Upper lobe of left lung (tissue), 6 donors: ENCODE data around the gene DACT2. TPM values are rescaled to one million over a fixed set of nuclear protein-coding genes. Genes with fewer than 3 reads are reported as not detected.

Source experiments
- ATAC-seq, 2 donors: fragments of 200-7000 bp; cut with Tn5 transposase; one replicate each; pipeline ENCODE4 v1.9.1; 2022; ENCODE audit warnings: mild to moderate bottlenecking in 2 of 2, moderate library complexity in 2 of 2; ENCODE audit not compliant: low FRiP score in 2 of 2
- DNase-seq, 2 donors: peaks; one replicate each; pipeline ENCODE4 v3.0.0-alpha.2; 2019 to 2020
- H3K27ac ChIP-seq, 4 donors: fragments of 200-600 bp; sonication (generic); one replicate each; pipeline ENCODE4 v1.5.1; 2016 to 2019
- H3K27me3 ChIP-seq, 4 donors: fragments of 200-600 bp; sonication (generic); one replicate each; pipeline ENCODE4 v1.5.1; 2017 to 2019
- H3K36me3 ChIP-seq, 4 donors: fragments of 200-600 bp; sonication (generic); one replicate each; pipeline ENCODE4 v1.5.1; 2016 to 2019
- H3K4me1 ChIP-seq, 4 donors: fragments of 200-600 bp; sonication (generic); one replicate each; pipeline ENCODE4 v1.5.1; 2018 to 2019
- H3K4me3 ChIP-seq, 4 donors: fragments of 200-600 bp; sonication (generic); one replicate each; pipeline ENCODE4 v1.5.1; 2017 to 2019; ENCODE audit warnings: mild to moderate bottlenecking in 2 of 4, moderate library complexity in 1 of 4
- H3K9me3 ChIP-seq, 4 donors: fragments of 200-600 bp; sonication (generic); one replicate each; pipeline ENCODE4 v1.5.1; 2018 to 2019
- EP300 ChIP-seq, 4 donors: sonication (generic); formaldehyde crosslinking; IDR thresholded peaks; one replicate each; pipeline ENCODE4 v1.5.1; 2017; ENCODE audit warnings: antibody characterized with exemption in 4 of 4, control low read depth in 2 of 4
- POLR2A ChIP-seq, 4 donors: fragments of 450-650 bp; IDR thresholded peaks; one replicate each; pipeline ENCODE4 v1.5.1; 2016 to 2017; ENCODE audit warnings: antibody characterized with exemption in 4 of 4, mild to moderate bottlenecking in 2 of 4
- POLR2AphosphoS5 ChIP-seq, 2 donors: sonication (generic); formaldehyde crosslinking; IDR thresholded peaks; one replicate each; pipeline ENCODE4 v1.5.1; 2017; ENCODE audit warnings: antibody characterized with exemption in 2 of 2
- WGBS, 2 donors: methylation state at CpG; one replicate each; pipeline ENCODE4 v1.1.5; 2017 to 2018; 5-methylcytosine and 5-hydroxymethylcytosine counted together
- total RNA-seq, 6 donors: library from RNA; depleted of rRNA in 4 of 6; stranded (reverse); fragments of >200 nt in 4 of 6; gene quantifications; one replicate each; pipeline versions ENCODE4 v1.1.0 to v1.2.1, GENCODE V29; 2016 to 2021
- TF ChIP-seq, protein P1 (sequence below), 6 experiments: fragments of 450-650 bp in 4 of 6; fragments of 200-600 bp in 2 of 6; sonication (generic) in 2 of 6; IDR thresholded peaks; one replicate each; pipeline ENCODE4 v1.5.1; 2016 to 2019; ENCODE audit warnings: antibody characterized with exemption in 6 of 6
- donor health status: DM: no; HTN: no; CAD: no; lungs with moderate emphysema.
- donor health status: DM: no; HTN: yes; CAD: no; lungs with severe emphysema.

The DACT2 gene
- total RNA-seq, 6 donors from 2014 or later, result 0.44 to 13.6 (median 3.2) TPM

DNA sequence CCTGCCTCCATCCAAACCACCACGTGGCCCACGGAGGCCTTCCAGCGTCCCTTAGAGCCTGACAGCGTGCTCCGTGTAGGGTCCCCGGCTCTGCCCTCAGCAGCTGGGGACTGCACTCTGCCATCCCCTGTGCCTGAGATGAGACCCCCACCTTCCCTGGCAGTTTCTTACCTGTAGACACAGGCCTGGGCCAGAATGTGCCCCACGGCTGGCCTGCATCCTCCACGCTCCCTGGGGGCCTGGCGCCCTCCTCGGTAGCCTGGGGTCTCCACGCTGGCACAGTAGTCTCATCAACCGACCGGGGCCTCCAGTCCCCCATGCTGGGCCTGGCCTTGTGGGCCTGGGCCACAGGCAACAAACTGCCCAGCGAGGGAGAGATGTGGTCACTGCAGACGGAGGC is 9.6 kb downstream of the DACT2 start:
- Histone ChIP-seq H3K9me3 (no peaks in the 10 kb centered on the region), H3K4me1 (peaks cover 4 to 18% (median 11%) of the 10 kb centered on the region in 4 donors), H3K36me3 (no peaks in the 10 kb centered on the region), H3K4me3 (no peak overlapping the region), H3K27ac (no peak overlapping the region), H3K27me3 (no peaks in the 10 kb centered on the region)
- DNase-seq (peak in 1 of 2 donors; percentile 72), ATAC-seq (no peak)
- TF ChIP-seq EP300 (IDR thresholded peaks at IDR 0.05), result no peak
- no peak for TF ChIP-seq POLR2A (IDR thresholded peaks at IDR 0.05)
- TF ChIP-seq, protein P1, sequence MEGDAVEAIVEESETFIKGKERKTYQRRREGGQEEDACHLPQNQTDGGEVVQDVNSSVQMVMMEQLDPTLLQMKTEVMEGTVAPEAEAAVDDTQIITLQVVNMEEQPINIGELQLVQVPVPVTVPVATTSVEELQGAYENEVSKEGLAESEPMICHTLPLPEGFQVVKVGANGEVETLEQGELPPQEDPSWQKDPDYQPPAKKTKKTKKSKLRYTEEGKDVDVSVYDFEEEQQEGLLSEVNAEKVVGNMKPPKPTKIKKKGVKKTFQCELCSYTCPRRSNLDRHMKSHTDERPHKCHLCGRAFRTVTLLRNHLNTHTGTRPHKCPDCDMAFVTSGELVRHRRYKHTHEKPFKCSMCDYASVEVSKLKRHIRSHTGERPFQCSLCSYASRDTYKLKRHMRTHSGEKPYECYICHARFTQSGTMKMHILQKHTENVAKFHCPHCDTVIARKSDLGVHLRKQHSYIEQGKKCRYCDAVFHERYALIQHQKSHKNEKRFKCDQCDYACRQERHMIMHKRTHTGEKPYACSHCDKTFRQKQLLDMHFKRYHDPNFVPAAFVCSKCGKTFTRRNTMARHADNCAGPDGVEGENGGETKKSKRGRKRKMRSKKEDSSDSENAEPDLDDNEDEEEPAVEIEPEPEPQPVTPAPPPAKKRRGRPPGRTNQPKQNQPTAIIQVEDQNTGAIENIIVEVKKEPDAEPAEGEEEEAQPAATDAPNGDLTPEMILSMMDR (IDR thresholded peaks at IDR 0.05), result no peak
- TF ChIP-seq POLR2AphosphoS5 (IDR thresholded peaks at IDR 0.05), result no peak
- WGBS, 2 donors, result 93 to 100% methylated on average over 3 to 14 of the region's 15 CpGs

DNA sequence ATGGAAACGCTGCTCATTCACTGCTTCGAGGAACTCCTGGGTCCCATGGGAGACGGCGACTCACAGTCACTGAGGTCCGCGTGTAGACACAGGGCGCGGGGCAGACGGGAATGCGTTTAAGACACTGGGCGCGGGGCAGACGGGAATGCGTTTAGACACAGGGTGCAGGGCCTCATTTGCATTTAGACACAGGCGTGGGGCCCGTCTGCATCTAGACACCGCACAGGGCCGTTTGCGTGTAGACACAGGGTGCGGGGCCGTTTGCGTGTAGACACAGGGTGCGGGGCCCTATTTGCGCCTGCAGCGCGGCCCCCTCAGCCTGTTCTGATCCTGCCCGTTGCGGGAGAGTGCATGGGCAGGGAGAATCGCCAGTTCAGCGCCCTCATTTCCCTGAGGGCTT is 10.4 kb downstream of the DACT2 start:
- Histone ChIP-seq H3K9me3 (no peaks in the 10 kb centered on the region), H3K36me3 (no peaks in the 10 kb centered on the region), H3K4me1 (peaks cover 4 to 14% (median 9%) of the 10 kb centered on the region in 4 donors), H3K4me3 (no peak overlapping the region), H3K27me3 (no peaks in the 10 kb centered on the region), H3K27ac (no peak overlapping the region)
- TF ChIP-seq POLR2A (IDR thresholded peaks at IDR 0.05) (no peak), EP300 (IDR thresholded peaks at IDR 0.05) (no peak), POLR2AphosphoS5 (IDR thresholded peaks at IDR 0.05) (no peak)
- TF ChIP-seq, protein P1 (IDR thresholded peaks at IDR 0.05), result no peak
- DNase-seq (peak in 1 of 2 donors; percentile 79), ATAC-seq (no peak)
- whole genome bisulfite sequencing, 2 donors, result 95 to 96% methylated on average over 29 to 30 of the region's 30 CpGs

DNA sequence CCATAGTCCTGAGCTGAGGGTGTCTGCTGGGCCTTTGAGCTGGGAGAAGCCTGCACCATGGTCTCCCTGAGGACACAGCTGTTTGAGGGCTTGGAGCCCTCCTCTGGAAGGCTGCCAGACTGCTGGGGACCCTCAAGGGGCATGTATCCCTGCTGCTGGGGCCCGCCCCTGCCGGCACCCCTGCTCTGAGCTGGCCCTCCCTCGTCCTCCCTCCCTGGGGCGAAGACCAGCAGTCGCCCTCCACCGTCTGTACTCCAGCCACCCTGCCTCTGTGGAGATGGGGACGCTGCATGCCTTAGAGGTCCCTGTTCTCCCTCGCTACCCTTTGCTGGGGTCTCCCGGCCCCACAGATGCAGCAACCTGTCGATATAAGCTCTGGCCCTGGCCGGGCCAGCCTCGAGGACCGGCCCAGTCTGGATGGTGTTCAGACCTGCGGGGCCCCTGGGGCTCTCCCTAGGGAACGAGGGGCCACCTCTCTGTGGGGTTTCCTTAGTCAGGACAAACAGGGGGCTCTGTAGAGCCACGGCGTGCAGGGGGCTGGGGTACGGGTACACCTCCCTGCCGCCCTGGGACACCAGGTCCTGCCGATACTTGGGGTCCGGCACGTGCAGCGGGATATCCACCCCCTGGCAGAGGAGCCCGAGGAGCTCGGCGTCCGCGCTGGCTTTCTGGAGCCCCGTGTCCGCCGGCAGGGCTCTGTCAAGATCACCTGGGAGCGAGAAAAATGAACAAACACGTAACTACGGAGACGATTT is 11.0 kb downstream of the DACT2 start:
- ATAC-seq, result peak in 1 of 2 donors; percentile 19
- H3K36me3 ChIP-seq, result no peaks in the 10 kb centered on the region
- H3K9me3 ChIP-seq, result no peaks in the 10 kb centered on the region
- H3K27me3 ChIP-seq, result no peaks in the 10 kb centered on the region
- TF ChIP-seq POLR2A (IDR thresholded peaks at IDR 0.05), result no peak
- no peak for TF ChIP-seq EP300 (IDR thresholded peaks at IDR 0.05)
- no peak for TF ChIP-seq POLR2AphosphoS5 (IDR thresholded peaks at IDR 0.05)
- TF ChIP-seq, protein P1 (IDR thresholded peaks at IDR 0.05), result no peak
- 95 to 97% methylated on average over 15 to 29 of the region's 35 CpGs for WGBS, 2 donors
- no peak overlapping the region for H3K4me3 ChIP-seq
- H3K4me1 ChIP-seq, result peaks cover 4 to 8% (median 6%) of the 10 kb centered on the region in 4 donors
- no peak overlapping the region for H3K27ac ChIP-seq
- no peak for DNase-seq

DNA sequence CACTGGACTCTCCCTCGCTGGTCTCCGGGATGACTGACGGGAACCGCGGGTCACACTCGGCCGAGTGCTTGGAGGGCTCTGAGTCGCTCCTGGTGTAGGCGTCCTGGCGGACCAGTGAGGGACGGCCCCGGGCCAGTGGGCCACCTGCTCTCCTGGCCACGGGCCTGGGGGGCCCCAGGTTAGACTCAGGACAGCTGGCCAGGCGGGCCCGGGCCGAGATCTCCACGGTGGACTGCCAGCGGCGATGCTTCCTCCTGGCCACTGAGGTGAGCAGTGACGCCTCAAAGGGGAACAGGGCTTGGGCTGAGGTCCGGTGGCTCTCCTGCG is 11.9 kb downstream of the DACT2 start:
- WGBS, 2 donors, result 94% methylated on average over 22 of the region's 22 CpGs; no CpG with 5 or more reads in 1 of the 2 donors
- Histone ChIP-seq H3K9me3 (no peaks in the 10 kb centered on the region), H3K27ac (no peak overlapping the region), H3K4me3 (no peak overlapping the region), H3K36me3 (no peaks in the 10 kb centered on the region), H3K27me3 (no peaks in the 10 kb centered on the region), H3K4me1 (peaks cover 0 to under 1% (median under 1%) of the 10 kb centered on the region in 4 donors)
- DNase-seq, result no peak
- ATAC-seq, result no peak
- TF ChIP-seq POLR2AphosphoS5 (IDR thresholded peaks at IDR 0.05), result no peak
- no peak for TF ChIP-seq POLR2A (IDR thresholded peaks at IDR 0.05)
- TF ChIP-seq, protein P1 (IDR thresholded peaks at IDR 0.05), result no peak
- no peak for TF ChIP-seq EP300 (IDR thresholded peaks at IDR 0.05)
